Neutrophil (primary cell): ENCODE results near the gene MCOLN2.

Experiments used
- H3K27ac ChIP-seq: fragments of 200-600 bp; sonication (generic); 2 replicates; pipeline ENCODE4 v1.5.1; 2016; ENCODE audit warnings: mild to moderate bottlenecking, moderate library complexity
- H3K27me3 ChIP-seq: fragments of 200-600 bp; sonication (generic); 2 replicates; pipeline ENCODE4 v1.6.0; 2016; ENCODE audit warnings: mild to moderate bottlenecking
- H3K36me3 ChIP-seq: fragments of 200-600 bp; sonication (generic); 2 replicates; pipeline ENCODE4 v1.5.1; 2017
- H3K4me1 ChIP-seq, 2 experiments: fragments of 200-600 bp in 1 of 2; sonication (generic) in 1 of 2; 1 replicate in 1 of 2; 2 replicates in 1 of 2; pipeline versions ENCODE4 v1.5.1 to v1.6.1; 2013 to 2016; ENCODE audit warnings: low read depth in 1 of 2, low read length in 1 of 2, mild to moderate bottlenecking in 1 of 2, moderate library complexity in 1 of 2; ENCODE audit not compliant: control insufficient read depth in 1 of 2, insufficient read depth in 1 of 2
- H3K4me3 ChIP-seq, 2 experiments: fragments of 200-600 bp in 1 of 2; sonication (generic) in 1 of 2; 1 replicate in 1 of 2; 2 replicates in 1 of 2; pipeline ENCODE4 v1.5.1; 2013 to 2016; ENCODE audit warnings: low read depth in 1 of 2, low read length in 1 of 2, mild to moderate bottlenecking in 1 of 2, moderate library complexity in 1 of 2
- H3K9me3 ChIP-seq: fragments of 200-600 bp; sonication (generic); 2 replicates; pipeline ENCODE4 v1.5.1; 2016
- TF ChIP-seq, protein P1 (sequence below): fragments of 200-600 bp; sonication (generic); IDR thresholded peaks from 2 replicates; pipeline ENCODE4 v1.5.1; 2016; ENCODE audit warnings: antibody characterized with exemption

Gene MCOLN2

DNA sequence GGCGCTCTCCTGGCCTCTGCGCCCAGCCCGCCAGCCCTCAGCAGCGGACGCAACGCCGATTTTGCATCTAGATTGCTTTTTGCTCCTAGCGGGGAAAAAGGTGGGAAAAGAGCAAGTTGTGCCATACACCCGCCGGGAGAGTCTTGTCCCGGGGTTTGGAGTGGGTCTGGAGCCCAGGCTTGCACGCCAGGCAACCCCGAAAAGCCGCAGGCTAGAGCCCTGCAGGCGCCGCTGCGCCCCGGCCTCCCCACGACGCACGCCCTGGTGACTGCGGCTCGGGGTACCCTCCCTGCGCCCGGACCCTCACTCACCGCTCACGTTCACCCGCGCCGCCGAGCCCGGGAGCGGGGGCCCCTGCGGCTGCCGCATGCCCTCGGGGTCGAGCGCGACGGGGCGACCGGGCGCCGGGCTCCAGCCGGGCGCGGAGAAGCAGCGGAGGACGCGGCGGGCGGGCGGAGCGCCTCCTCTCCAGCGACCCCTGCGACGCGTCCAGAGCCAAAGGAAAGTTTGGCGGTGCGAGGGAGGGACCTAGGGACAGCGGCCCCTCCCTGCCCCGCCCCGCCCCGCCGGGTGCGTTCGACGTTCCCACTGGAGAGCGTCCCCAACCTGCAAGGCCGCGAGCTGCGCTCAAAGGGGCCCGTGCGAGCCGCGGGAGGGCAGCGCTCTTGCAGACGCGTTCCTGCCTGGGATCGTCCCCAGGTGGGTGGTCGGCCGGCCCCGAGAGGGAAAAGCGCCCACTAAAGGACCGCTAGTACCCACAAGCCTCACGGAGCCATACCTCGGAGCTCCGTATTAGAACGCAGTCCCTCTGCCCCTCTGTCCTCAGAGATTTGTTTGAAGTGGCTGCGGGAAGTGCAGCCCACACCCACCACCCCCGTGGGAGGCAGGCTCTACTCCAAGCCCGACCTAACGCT is 104.0 kb downstream of the MCOLN2 start, which contains the start of gene LPAR3:
TSS of gene LPAR3 (minus strand) at position 502 of the 914 bp plus-strand sequence. CDS start 27,086 bp downstream, outside the sequence.
- H3K9me3 ChIP-seq, result no peaks in the 10 kb centered on the region
- peaks cover 68% of the 10 kb centered on the region for H3K27me3 ChIP-seq
- H3K27ac ChIP-seq, result no peak within 1 kb of the TSS
- no peaks in the 10 kb centered on the region for H3K36me3 ChIP-seq
- TF ChIP-seq, protein P1, sequence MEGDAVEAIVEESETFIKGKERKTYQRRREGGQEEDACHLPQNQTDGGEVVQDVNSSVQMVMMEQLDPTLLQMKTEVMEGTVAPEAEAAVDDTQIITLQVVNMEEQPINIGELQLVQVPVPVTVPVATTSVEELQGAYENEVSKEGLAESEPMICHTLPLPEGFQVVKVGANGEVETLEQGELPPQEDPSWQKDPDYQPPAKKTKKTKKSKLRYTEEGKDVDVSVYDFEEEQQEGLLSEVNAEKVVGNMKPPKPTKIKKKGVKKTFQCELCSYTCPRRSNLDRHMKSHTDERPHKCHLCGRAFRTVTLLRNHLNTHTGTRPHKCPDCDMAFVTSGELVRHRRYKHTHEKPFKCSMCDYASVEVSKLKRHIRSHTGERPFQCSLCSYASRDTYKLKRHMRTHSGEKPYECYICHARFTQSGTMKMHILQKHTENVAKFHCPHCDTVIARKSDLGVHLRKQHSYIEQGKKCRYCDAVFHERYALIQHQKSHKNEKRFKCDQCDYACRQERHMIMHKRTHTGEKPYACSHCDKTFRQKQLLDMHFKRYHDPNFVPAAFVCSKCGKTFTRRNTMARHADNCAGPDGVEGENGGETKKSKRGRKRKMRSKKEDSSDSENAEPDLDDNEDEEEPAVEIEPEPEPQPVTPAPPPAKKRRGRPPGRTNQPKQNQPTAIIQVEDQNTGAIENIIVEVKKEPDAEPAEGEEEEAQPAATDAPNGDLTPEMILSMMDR, result no peak
- H3K4me1 ChIP-seq, result peaks cover 9 to 18% of the 10 kb centered on the region in 2 experiments
- no peak within 1 kb of the TSS for H3K4me3 ChIP-seq

DNA sequence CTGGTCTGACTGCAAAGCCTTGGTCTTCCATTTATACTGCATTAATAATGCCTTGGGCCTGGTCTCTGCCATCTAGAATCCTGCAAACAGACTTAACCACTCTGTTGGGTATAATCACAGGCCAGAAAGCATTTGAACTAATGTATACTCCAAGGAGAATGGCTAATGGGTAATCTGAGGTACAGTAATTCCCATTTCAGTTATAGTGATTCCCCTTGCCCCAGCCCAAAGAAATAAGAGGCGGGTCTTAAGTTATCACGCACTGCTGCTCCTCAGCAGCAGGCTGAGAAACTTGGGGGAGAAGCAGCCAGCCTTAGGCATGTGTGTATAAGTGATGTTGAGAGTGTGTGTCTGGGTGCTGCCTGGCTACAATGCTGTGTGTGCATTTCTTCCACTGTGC is 106.3 kb downstream of the MCOLN2 start:
- Histone ChIP-seq H3K27ac (no peak overlapping the region), H3K4me1 (peaks cover 9 to 18% of the 10 kb centered on the region in 2 experiments), H3K27me3 (peaks cover 54% of the 10 kb centered on the region), H3K9me3 (no peaks in the 10 kb centered on the region), H3K36me3 (no peaks in the 10 kb centered on the region), H3K4me3 (no peak overlapping the region)
- TF ChIP-seq, protein P1, result no peak

DNA sequence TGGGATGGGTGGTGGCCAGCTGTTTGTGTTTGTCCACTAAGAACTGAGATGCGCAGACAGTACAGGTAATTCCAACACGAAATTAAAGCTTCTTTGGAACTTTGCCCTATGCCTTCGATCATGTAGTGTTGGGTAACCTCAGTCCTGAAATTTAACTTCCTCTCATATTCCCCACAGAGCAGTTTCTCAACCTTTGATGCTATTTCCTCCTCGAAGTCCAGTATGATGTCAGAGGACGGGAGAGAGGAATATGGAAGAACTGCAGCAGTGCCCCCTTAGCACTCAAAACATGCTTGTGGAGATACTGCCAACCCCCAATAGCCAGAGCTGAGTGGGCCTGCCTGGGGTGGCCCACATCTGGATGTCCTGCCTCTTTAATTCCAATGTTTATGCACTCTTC is 107.5 kb downstream of the MCOLN2 start:
- H3K9me3 ChIP-seq, result no peaks in the 10 kb centered on the region
- H3K27ac ChIP-seq, result no peak overlapping the region
- H3K36me3 ChIP-seq, result no peaks in the 10 kb centered on the region
- no peak overlapping the region for H3K4me3 ChIP-seq
- H3K27me3 ChIP-seq, result peaks cover 43% of the 10 kb centered on the region
- TF ChIP-seq, protein P1, result no peak
- peaks cover 9 to 18% of the 10 kb centered on the region in 2 experiments for H3K4me1 ChIP-seq

DNA sequence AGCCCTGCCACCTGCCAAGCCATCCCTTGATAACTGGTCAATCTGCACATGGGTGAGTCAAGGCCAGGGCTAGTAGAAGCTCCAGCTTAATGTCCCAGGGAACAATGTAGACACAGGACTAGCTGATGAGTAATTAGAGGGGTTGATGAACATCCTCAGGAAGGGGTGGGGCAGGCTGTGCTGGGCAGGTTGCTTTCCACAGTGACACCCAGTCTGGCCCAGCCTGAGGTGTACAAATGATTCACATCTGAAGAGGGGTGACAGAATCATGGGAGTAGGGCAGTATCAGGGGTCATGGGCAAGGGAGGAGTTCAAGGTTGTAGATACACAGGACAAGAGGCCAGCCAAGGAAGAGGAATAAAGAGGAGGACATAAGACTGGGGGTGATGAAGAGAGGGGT is 108.2 kb downstream of the MCOLN2 start:
- Histone ChIP-seq H3K27me3 (peaks cover 36% of the 10 kb centered on the region), H3K9me3 (no peaks in the 10 kb centered on the region), H3K4me3 (no peak overlapping the region), H3K4me1 (peaks cover 9 to 18% of the 10 kb centered on the region in 2 experiments), H3K27ac (no peak overlapping the region), H3K36me3 (no peaks in the 10 kb centered on the region)
- TF ChIP-seq, protein P1, result no peak

DNA sequence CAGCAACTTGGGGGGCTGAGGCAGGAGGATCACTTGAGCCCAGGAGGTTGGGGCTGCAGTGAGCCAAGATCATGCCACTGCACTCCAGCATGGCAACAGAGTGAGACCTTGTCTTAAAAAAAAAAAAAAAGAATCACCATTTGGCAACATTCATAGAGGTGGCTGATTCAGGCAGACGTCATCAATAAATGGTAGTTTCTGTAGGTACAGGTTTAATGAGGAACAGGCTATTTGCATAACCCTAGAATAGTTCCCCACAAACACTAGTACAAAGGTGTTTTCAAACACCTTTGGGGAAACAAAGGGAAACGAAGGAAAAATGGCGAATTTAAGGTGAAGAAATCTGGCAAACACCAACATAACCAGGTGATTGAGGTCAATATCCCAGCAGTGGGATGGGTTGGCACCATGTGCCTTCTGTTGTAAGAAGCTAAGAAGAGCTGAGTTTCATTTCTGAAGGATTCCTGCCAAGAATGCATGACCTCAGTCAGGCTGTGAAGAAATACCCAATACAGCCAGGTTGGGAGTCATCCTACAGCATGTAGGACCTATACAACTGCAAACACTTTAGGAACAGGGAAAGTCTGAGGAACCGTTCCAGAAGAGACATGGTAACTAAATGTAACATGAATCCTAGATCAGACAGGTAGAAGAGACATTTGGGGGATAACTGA is 109.5 kb downstream of the MCOLN2 start:
- H3K9me3 ChIP-seq, result no peaks in the 10 kb centered on the region
- H3K4me3 ChIP-seq, result no peak overlapping the region
- peaks cover 4 to 10% of the 10 kb centered on the region in 2 experiments for H3K4me1 ChIP-seq
- H3K27ac ChIP-seq, result no peak overlapping the region
- TF ChIP-seq, protein P1, result no peak
- no peaks in the 10 kb centered on the region for H3K36me3 ChIP-seq
- H3K27me3 ChIP-seq, result peaks cover 23% of the 10 kb centered on the region
